IMR-90 (cell line): ENCODE results near the gene FAM53B. TPM values are rescaled to one million over a fixed set of nuclear protein-coding genes. Genes with fewer than 3 reads are reported as not detected.

ENCODE experiments used
- ATAC-seq: fragments of 200-7000 bp; cut with Tn5 transposase; 2 replicates; pipeline ENCODE4 v1.9.1; 2020; ENCODE audit warnings: low read depth, mild to moderate bottlenecking, moderate library complexity
- BruUV-seq: library from RNA; stranded (reverse); fragments of 400-500 nt; replicated peaks from 2 replicates; lab custom pipeline; 2021; lab: Mats Ljungman, UMichigan
- CTCF ChIA-PET: fragments of 300-600 bp; formaldehyde crosslinking; extraction: SDS; loops from one replicate; lab custom pipeline; 2021; ENCODE audit warnings: antibody characterized with exemption; lab: Yijun Ruan, JAX
- POLR2A ChIA-PET: fragments of 300-600 bp; sonication (Branson Sonifier 250); formaldehyde crosslinking; loops from one replicate; lab custom pipeline; 2022; ENCODE audit warnings: antibody characterized with exemption; ENCODE audit not compliant: unreplicated experiment; lab: Charles Lee
- DNase-seq: peaks from one replicate; pipeline ENCODE4 v3.0.0; 2013
- H2AFZ ChIP-seq: replicated peaks from 2 replicates; pipeline ENCODE3; 2013; ENCODE audit warnings: low read length, mild to moderate bottlenecking; ENCODE audit not compliant: poor library complexity
- H2AK5ac ChIP-seq: 2 replicates; pipeline ENCODE4 v1.6.1; 2013; ENCODE audit warnings: low read depth, low read length, inconsistent platforms
- H2AK9ac ChIP-seq: replicated peaks from 2 replicates; pipeline ENCODE3; 2013; ENCODE audit warnings: mild to moderate bottlenecking, low read depth, low read length, moderate library complexity; ENCODE audit not compliant: poor library complexity
- H2BK120ac ChIP-seq: 2 replicates; pipeline ENCODE4 v1.6.1; 2013; ENCODE audit warnings: low read depth, low read length, inconsistent platforms
- H2BK15ac ChIP-seq: 3 replicates; pipeline ENCODE4 v1.6.1; 2013; ENCODE audit warnings: low read depth, low read length, inconsistent platforms
- H2BK20ac ChIP-seq: 2 replicates; pipeline ENCODE4 v1.6.1; 2013; ENCODE audit warnings: low read depth, mild to moderate bottlenecking, inconsistent platforms, low read length, moderate library complexity
- H2BK5ac ChIP-seq: 2 replicates; pipeline ENCODE4 v1.6.1; 2013; ENCODE audit warnings: mild to moderate bottlenecking, low read depth, low read length, inconsistent platforms; ENCODE audit not compliant: poor library complexity, severe bottlenecking
- H3K14ac ChIP-seq: replicated peaks from 2 replicates; pipeline ENCODE4 v1.6.1; 2013; ENCODE audit warnings: low read depth, low read length, inconsistent platforms
- H3K18ac ChIP-seq: 2 replicates; pipeline ENCODE4 v1.6.1; 2013; ENCODE audit warnings: low read depth, low read length, control low read depth
- H3K23ac ChIP-seq: 2 replicates; pipeline ENCODE4 v1.6.1; 2013; ENCODE audit warnings: low read depth, low read length, inconsistent platforms
- H3K27ac ChIP-seq: 2 replicates; pipeline ENCODE4 v1.5.1; 2013; ENCODE audit warnings: mild to moderate bottlenecking, control low read depth, low read length; ENCODE audit not compliant: insufficient read depth
- H3K27me3 ChIP-seq: 2 replicates; pipeline ENCODE4 v1.6.1; 2013; ENCODE audit warnings: low read length; ENCODE audit not compliant: control insufficient read depth, insufficient read depth
- H3K36me3 ChIP-seq: 2 replicates; pipeline ENCODE4 v1.6.1; 2013; ENCODE audit warnings: low read length, mixed read lengths; ENCODE audit not compliant: control insufficient read depth, insufficient read depth
- H3K4ac ChIP-seq: 2 replicates; pipeline ENCODE4 v1.6.1; 2013; ENCODE audit warnings: low read depth, low read length, inconsistent platforms
- H3K4me1 ChIP-seq: 2 replicates; pipeline ENCODE4 v1.6.1; 2013; ENCODE audit warnings: low read length, mixed read lengths; ENCODE audit not compliant: control insufficient read depth, insufficient read depth
- H3K4me2 ChIP-seq: 2 replicates; pipeline ENCODE4 v1.6.1; 2013; ENCODE audit warnings: low read depth, mild to moderate bottlenecking, control low read depth, low read length, moderate library complexity
- H3K4me3 ChIP-seq: 2 replicates; pipeline ENCODE4 v1.5.1; 2013; ENCODE audit warnings: low read depth, mild to moderate bottlenecking, control low read depth, low read length, moderate library complexity; ENCODE audit not compliant: insufficient read depth
- H3K56ac ChIP-seq: 2 replicates; pipeline ENCODE4 v1.6.1; 2013; ENCODE audit warnings: low read length, inconsistent platforms; ENCODE audit not compliant: insufficient read depth; ENCODE audit errors: extremely low read depth
- H3K79me1 ChIP-seq, 2 experiments: 2 replicates each; pipeline ENCODE4 v1.6.1; 2013; ENCODE audit warnings: low read length in 2 of 2, inconsistent platforms in 1 of 2, low read depth in 1 of 2
- H3K9ac ChIP-seq: 2 replicates; pipeline ENCODE4 v1.6.1; 2013; ENCODE audit warnings: low read depth, low read length, control low read depth
- H3K9me1 ChIP-seq: 2 replicates; pipeline ENCODE4 v1.6.1; 2013; ENCODE audit warnings: low read length, inconsistent platforms; ENCODE audit not compliant: insufficient read depth
- H3K9me3 ChIP-seq: 2 replicates; pipeline ENCODE4 v1.6.1; 2013; ENCODE audit warnings: low read length; ENCODE audit not compliant: control insufficient read depth, insufficient read depth
- H4K20me1 ChIP-seq: 2 replicates; pipeline ENCODE4 v1.6.1; 2013; ENCODE audit warnings: low read length, inconsistent platforms; ENCODE audit not compliant: insufficient read depth
- H4K5ac ChIP-seq: 2 replicates; pipeline ENCODE4 v1.6.1; 2013; ENCODE audit warnings: mild to moderate bottlenecking, low read depth, low read length, control low read depth
- H4K8ac ChIP-seq, 2 experiments: 2 replicates each; pipeline ENCODE4 v1.6.1; 2013; ENCODE audit warnings: low read depth in 2 of 2, low read length in 2 of 2, control low read depth in 1 of 2, inconsistent platforms in 1 of 2
- H4K91ac ChIP-seq: 2 replicates; pipeline ENCODE4 v1.6.1; 2013; ENCODE audit warnings: low read depth, low read length, inconsistent platforms; ENCODE audit not compliant: insufficient read depth
- MAFK ChIP-seq: IDR thresholded peaks from 2 replicates; pipeline ENCODE4 v1.6.1; 2012; ENCODE audit warnings: low read depth, low read length, improper control_type of control experiment
- MAZ ChIP-seq: IDR thresholded peaks from 2 replicates; pipeline ENCODE4 v1.6.1; 2012; ENCODE audit warnings: low read depth, mild to moderate bottlenecking, low read length, improper control_type of control experiment, moderate library complexity, borderline replicate concordance
- USF2 ChIP-seq: fragments of 150-350 bp; IDR thresholded peaks from 2 replicates; pipeline ENCODE4 v1.6.1; 2017; ENCODE audit warnings: mild to moderate bottlenecking, antibody characterized with exemption, low read length, low read depth
- WGBS, 2 experiments: methylation state at CpG; one replicate each; pipeline versions ENCODE4 v1.1.5 to v1.1.7; 2013; ENCODE audit warnings: missing lambda C conversion rate in 2 of 2; ENCODE audit not compliant: insufficient read length in 1 of 2; ENCODE audit errors: extremely low coverage in 2 of 2; 5-methylcytosine and 5-hydroxymethylcytosine counted together
- dilution Hi-C: fragments of 300-500 bp; cut with HindIII; formaldehyde crosslinking; loops from one replicate; pipeline ENCODE4 v1.14.3; 2018; ENCODE audit warnings: low sequenced_read_pairs; ENCODE audit not compliant: unreplicated experiment
- in situ Hi-C: fragments of 300-500 bp; cut with MboI; formaldehyde crosslinking; loops from 3 replicates; pipeline ENCODE4 v1.14.3; 2019; ENCODE audit warnings: low sequenced_read_pairs, inconsistent platforms, mixed read lengths
- intact Hi-C: fragments of 100-400 bp; cut with micrococcal nuclease; formaldehyde crosslinking; loops from 2 replicates; pipeline ENCODE4 v1.10.0; 2022
- polyA plus RNA-seq, 3 experiments: library from polyadenylated mRNA; depleted of rRNA; stranded (reverse); fragments of >200 nt; gene quantifications; 2 replicates each; pipeline ENCODE4 v1.2.3, GENCODE V29; 2012; ENCODE audit warnings: low replicate concordance in 1 of 3
- total RNA-seq: library from RNA; depleted of rRNA; stranded (reverse); fragments of >200 nt; gene quantifications from 2 replicates; pipeline ENCODE4 v1.2.3, GENCODE V29; 2012
- TF ChIP-seq, protein P1 (sequence below): conservative IDR thresholded peaks from 2 replicates; pipeline ENCODE4 v1.5.1; 2012; ENCODE audit warnings: mild to moderate bottlenecking, low read depth, low read length, improper control_type of control experiment

The FAM53B gene
- total and polyA plus RNA-seq, 2 of the 4 experiments (the other 2 are of a cell fraction) = 3.8 to 5.7 TPM

- H4K8ac ChIP-seq = no peak overlapping the region
- no peaks in the 10 kb centered on the region; the same call in 1 of the 2 replicates for H4K20me1 ChIP-seq
- no peaks in the 10 kb centered on the region for H3K9me3 ChIP-seq
- peaks cover 16% of the 10 kb centered on the region; the same call in 1 of the 2 replicates for H3K4me1 ChIP-seq
- WGBS, 2 experiments = 16% methylated on average over 3 of the region's 9 CpGs; no CpG with 5 or more reads in 1 of the 2 experiments
- H3K4me3 ChIP-seq = no peak overlapping the region
- H2BK20ac ChIP-seq = no peak overlapping the region
- no peak overlapping the region for H2BK15ac ChIP-seq
- H3K23ac ChIP-seq = no peak overlapping the region
- no peak overlapping the region for H3K4ac ChIP-seq
- BruUV-seq = no TSS peak
- no peak overlapping the region for H2BK120ac ChIP-seq
- CTCF ChIA-PET = no interaction called here
- peaks cover 0 to 5% of the 10 kb centered on the region in 2 experiments; a peak in 3 of 4 replicates for H3K79me1 ChIP-seq
- intact Hi-C loops (no loop called here), in situ Hi-C loops (no loop called here), dilution Hi-C loops (no loop called here)
- H3K14ac ChIP-seq = no peak overlapping the region
- H2AK9ac ChIP-seq = no peak overlapping the region
- H2AK5ac ChIP-seq = no peak overlapping the region
- H3K4me2 ChIP-seq = no peak overlapping the region
- H3K56ac ChIP-seq = no peak overlapping the region
- H3K9ac ChIP-seq = peak overlapping the region; percentile 28; the same call in 1 of the 2 replicates
- H3K18ac ChIP-seq = no peak overlapping the region
- peaks cover 11% of the 10 kb centered on the region; the same call in 1 of the 2 replicates for H3K9me1 ChIP-seq
- H3K36me3 ChIP-seq = peaks cover 8% of the 10 kb centered on the region; the same call in 1 of the 2 replicates
- H3K27me3 ChIP-seq = no peaks in the 10 kb centered on the region
- TF ChIP-seq MAFK (no peak), USF2 (no peak), MAZ (no peak)
- TF ChIP-seq, protein P1, sequence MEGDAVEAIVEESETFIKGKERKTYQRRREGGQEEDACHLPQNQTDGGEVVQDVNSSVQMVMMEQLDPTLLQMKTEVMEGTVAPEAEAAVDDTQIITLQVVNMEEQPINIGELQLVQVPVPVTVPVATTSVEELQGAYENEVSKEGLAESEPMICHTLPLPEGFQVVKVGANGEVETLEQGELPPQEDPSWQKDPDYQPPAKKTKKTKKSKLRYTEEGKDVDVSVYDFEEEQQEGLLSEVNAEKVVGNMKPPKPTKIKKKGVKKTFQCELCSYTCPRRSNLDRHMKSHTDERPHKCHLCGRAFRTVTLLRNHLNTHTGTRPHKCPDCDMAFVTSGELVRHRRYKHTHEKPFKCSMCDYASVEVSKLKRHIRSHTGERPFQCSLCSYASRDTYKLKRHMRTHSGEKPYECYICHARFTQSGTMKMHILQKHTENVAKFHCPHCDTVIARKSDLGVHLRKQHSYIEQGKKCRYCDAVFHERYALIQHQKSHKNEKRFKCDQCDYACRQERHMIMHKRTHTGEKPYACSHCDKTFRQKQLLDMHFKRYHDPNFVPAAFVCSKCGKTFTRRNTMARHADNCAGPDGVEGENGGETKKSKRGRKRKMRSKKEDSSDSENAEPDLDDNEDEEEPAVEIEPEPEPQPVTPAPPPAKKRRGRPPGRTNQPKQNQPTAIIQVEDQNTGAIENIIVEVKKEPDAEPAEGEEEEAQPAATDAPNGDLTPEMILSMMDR = no peak
- no peak overlapping the region for H3K27ac ChIP-seq
- peak overlapping the region; percentile 30; the same call in 1 of the 2 replicates for H4K5ac ChIP-seq
- DNase-seq = no peak
- 0 out of 2 replicates have a peak overlapping the region, but pooled peaks have one; percentile 28 for H4K91ac ChIP-seq
- no peak overlapping the region for H2AFZ ChIP-seq
- ATAC-seq = no peak
- no peak overlapping the region for H2BK5ac ChIP-seq
- POLR2A ChIA-PET = no interaction called here
Observed at GRCh38 chr10:124708246-124708779, 35.9 kb downstream of the FAM53B start.
